PFSK-1 (cell line): Measurements from ENCODE around the gene P2RY1.

ENCODE experiments used
- SIN3A ChIP-seq: IDR thresholded peaks from 2 replicates; pipeline ENCODE4 v1.6.1; 2012; ENCODE audit warnings: mild to moderate bottlenecking, low read length, moderate library complexity, borderline replicate concordance; ENCODE audit not compliant: insufficient read depth
- TAF1 ChIP-seq: IDR thresholded peaks from 2 replicates; pipeline ENCODE4 v1.6.1; 2012; ENCODE audit warnings: low read length, control low read depth, borderline replicate concordance; ENCODE audit not compliant: insufficient read depth

DNA sequence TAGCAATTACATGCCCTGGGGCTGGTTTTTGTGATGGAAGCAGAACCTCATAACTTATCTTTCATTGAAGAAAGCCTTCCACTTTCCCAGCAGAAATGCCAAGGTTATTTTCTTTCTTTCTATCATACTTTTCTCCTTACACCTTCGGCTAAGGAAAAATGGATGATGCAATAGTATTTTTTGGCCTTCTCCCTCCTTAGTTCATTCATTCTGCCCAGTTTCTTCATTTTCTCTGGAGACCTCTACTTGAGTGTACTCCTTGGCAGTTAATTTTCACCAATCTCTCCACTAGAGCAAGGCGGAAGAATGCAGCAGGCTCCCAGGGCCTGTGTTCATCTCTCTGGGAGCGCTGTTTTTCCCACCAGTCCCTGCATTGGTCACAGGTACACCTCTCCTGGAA lies 7.6 kb upstream of the P2RY1 start:
- TF ChIP-seq SIN3A (no peak), TAF1 (no peak)
